HEK293 (cell line): ENCODE results near the gene ECE1.

Source experiments
- CTCF ChIA-PET: fragments of 350-600 bp; formaldehyde crosslinking; extraction: SDS; loops from one replicate; lab custom pipeline; 2021; ENCODE audit warnings: antibody characterized with exemption; lab: Yijun Ruan, JAX
- POLR2A ChIA-PET: fragments of 300-600 bp; formaldehyde crosslinking; extraction: SDS; loops from one replicate; lab custom pipeline; 2020; ENCODE audit warnings: antibody characterized with exemption, inconsistent platforms; lab: Yijun Ruan, JAX
- H3K27ac ChIP-seq: fragments of 200-500 bp; sonication (Bioruptor generic); 2 replicates; pipeline ENCODE4 v1.5.1; 2014; ENCODE audit warnings: low read depth, low read length, control low read depth, inconsistent platforms; ENCODE audit errors: extremely low read depth
- H3K36me3 ChIP-seq, 2 experiments: fragments of 200-500 bp in 1 of 2; sonication (Bioruptor generic) in 1 of 2; 1 replicate in 1 of 2; 2 replicates in 1 of 2; pipeline ENCODE4 v1.5.1; 2014 to 2017; ENCODE audit warnings: inconsistent platforms in 2 of 2, low read length in 2 of 2; ENCODE audit not compliant: control insufficient read depth in 2 of 2, insufficient read depth in 1 of 2
- H3K4me1 ChIP-seq: fragments of 200-500 bp; sonication (Bioruptor generic); 2 replicates; pipeline ENCODE4 v1.5.1; 2014; ENCODE audit warnings: mild to moderate bottlenecking, low read length, inconsistent platforms; ENCODE audit not compliant: control insufficient read depth, insufficient read depth
- H3K4me3 ChIP-seq: 2 replicates; pipeline ENCODE4 v1.5.1; 2011; ENCODE audit warnings: low read depth, mild to moderate bottlenecking, control low read depth, low read length, moderate library complexity
- H3K9me3 ChIP-seq: fragments of 200-500 bp; sonication (Bioruptor generic); 2 replicates; pipeline ENCODE4 v1.5.1; 2014; ENCODE audit warnings: low read depth, low read length, inconsistent platforms; ENCODE audit not compliant: control insufficient read depth, insufficient read depth
- KLF8 ChIP-seq: fragments of 450-650 bp; formaldehyde crosslinking; IDR thresholded peaks from 2 replicates; pipeline ENCODE4 v1.5.1; 2016; ENCODE audit warnings: missing biosample characterization, missing genetic modification characterization
- ZBTB7A ChIP-seq: fragments of 450-650 bp; formaldehyde crosslinking; IDR thresholded peaks from 2 replicates; pipeline ENCODE4 v1.5.1; 2016; ENCODE audit warnings: low read depth, missing biosample characterization, missing genetic modification characterization
- ZFP69B ChIP-seq: fragments of 450-650 bp; formaldehyde crosslinking; IDR thresholded peaks from 2 replicates; pipeline ENCODE4 v1.5.1; 2016; ENCODE audit warnings: missing biosample characterization, missing genetic modification characterization
- ZNF132 ChIP-seq: fragments of 450-650 bp; formaldehyde crosslinking; IDR thresholded peaks from 2 replicates; pipeline ENCODE4 v1.5.1; 2017; ENCODE audit warnings: missing biosample characterization, missing genetic modification characterization, borderline replicate concordance
- ZNF155 ChIP-seq: fragments of 450-650 bp; formaldehyde crosslinking; IDR thresholded peaks from 2 replicates; pipeline ENCODE4 v1.5.1; 2016; ENCODE audit warnings: missing biosample characterization, missing genetic modification characterization
- ZNF184 ChIP-seq: fragments of 450-650 bp; IDR thresholded peaks from 2 replicates; pipeline ENCODE4 v1.5.1; 2018; ENCODE audit warnings: missing biosample characterization, mild to moderate bottlenecking, missing genetic modification characterization
- ZNF341 ChIP-seq: fragments of 450-650 bp; formaldehyde crosslinking; IDR thresholded peaks from 2 replicates; pipeline ENCODE4; 2016; ENCODE audit warnings: low read depth, missing biosample characterization, missing genetic modification characterization
- ZNF37A ChIP-seq: fragments of 450-650 bp; IDR thresholded peaks from 2 replicates; pipeline ENCODE4 v1.5.1; 2018; ENCODE audit warnings: missing biosample characterization, missing genetic modification characterization
- ZNF394 ChIP-seq: fragments of 450-650 bp; formaldehyde crosslinking; IDR thresholded peaks from 2 replicates; pipeline ENCODE4 v1.5.1; 2016; ENCODE audit warnings: missing biosample characterization, missing genetic modification characterization, mild to moderate bottlenecking, moderate library complexity, borderline replicate concordance
- ZNF501 ChIP-seq: fragments of 450-650 bp; formaldehyde crosslinking; IDR thresholded peaks from 2 replicates; pipeline ENCODE4 v1.5.1; 2016; ENCODE audit warnings: missing biosample characterization, missing genetic modification characterization
- ZNF571 ChIP-seq: fragments of 450-650 bp; formaldehyde crosslinking; IDR thresholded peaks from 2 replicates; pipeline ENCODE4 v1.5.0; 2017; ENCODE audit warnings: missing biosample characterization, missing genetic modification characterization
- ZNF660 ChIP-seq: fragments of 450-650 bp; IDR thresholded peaks from 2 replicates; pipeline ENCODE4 v1.5.1; 2018; ENCODE audit warnings: missing biosample characterization, mild to moderate bottlenecking, missing genetic modification characterization
- ZNF747 ChIP-seq: fragments of 450-650 bp; formaldehyde crosslinking; IDR thresholded peaks from 2 replicates; pipeline ENCODE4 v1.5.1; 2016; ENCODE audit warnings: missing biosample characterization, missing genetic modification characterization
- ZNF76 ChIP-seq: fragments of 450-650 bp; formaldehyde crosslinking; IDR thresholded peaks from 2 replicates; pipeline ENCODE4; 2016; ENCODE audit warnings: low read depth, missing biosample characterization, missing genetic modification characterization, borderline replicate concordance
- TF ChIP-seq, protein P1 (sequence below): fragments of 450-650 bp; formaldehyde crosslinking; IDR thresholded peaks from 2 replicates; pipeline ENCODE4 v1.5.1; 2016; ENCODE audit warnings: missing biosample characterization, missing genetic modification characterization
- TF ChIP-seq, protein P2 (sequence below): fragments of 450-650 bp; formaldehyde crosslinking; IDR thresholded peaks from 2 replicates; pipeline ENCODE4 v1.5.1; 2016; ENCODE audit warnings: missing biosample characterization, missing genetic modification characterization
- TF ChIP-seq, protein P3 (sequence below): sonication (generic); formaldehyde crosslinking; IDR thresholded peaks from 2 replicates; pipeline ENCODE4 v1.8.1; 2022; ENCODE audit warnings: mild to moderate bottlenecking, moderate library complexity, missing genetic modification reagents
- TF ChIP-seq, protein P4 (sequence below): fragments of 450-650 bp; formaldehyde crosslinking; IDR thresholded peaks from 2 replicates; pipeline ENCODE4 v1.5.1; 2016; ENCODE audit warnings: missing biosample characterization, missing genetic modification characterization
- TF ChIP-seq, protein P5 (sequence below): fragments of 450-650 bp; formaldehyde crosslinking; IDR thresholded peaks from 2 replicates; pipeline ENCODE4 v1.5.1; 2016; ENCODE audit warnings: missing biosample characterization, missing genetic modification characterization

ECE1 gene

DNA sequence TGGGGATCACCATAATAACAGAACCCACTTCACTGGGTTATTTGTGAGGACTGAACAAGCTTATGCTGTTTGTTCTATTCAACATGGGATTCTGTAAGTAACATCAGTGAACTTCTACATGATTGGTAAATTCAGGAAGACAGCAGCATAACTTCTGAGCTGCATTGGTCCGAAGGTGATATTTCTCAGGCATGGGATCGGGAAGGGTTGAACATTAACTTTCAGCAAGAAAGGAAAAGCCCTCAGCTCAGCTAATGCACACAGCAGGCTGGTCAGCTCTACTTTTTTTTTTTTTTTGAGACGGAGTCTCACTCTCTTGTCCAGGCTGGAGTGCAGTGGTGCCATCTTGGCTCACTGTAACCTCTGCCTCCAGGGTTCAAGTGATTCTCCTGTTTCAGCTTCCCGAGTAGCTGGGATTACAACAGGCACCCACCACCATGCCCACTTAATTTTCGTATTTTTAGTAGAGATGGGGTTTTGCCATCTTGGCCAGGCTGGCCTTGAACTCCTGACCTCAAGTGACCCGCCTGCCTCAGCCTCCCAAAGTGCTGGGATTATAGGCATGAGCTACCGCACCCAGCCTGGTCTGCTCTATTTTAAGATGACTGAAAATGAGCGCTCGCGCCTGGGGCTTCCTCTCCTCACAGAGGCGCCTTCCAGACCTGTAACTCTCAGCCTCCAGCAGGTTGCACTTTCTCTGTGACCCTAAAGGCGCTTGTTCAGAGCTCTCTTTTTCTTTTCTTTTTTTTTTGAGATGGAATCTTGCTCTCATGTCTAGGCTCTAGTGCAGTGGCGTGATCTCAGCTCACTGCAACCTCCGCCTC is 42.2 kb downstream of the ECE1 start (continued):
- TF ChIP-seq, protein P1, sequence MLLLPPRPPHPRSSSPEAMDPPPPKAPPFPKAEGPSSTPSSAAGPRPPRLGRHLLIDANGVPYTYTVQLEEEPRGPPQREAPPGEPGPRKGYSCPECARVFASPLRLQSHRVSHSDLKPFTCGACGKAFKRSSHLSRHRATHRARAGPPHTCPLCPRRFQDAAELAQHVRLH (tag by site-specific recombination): no peak
- TF ChIP-seq ZNF184 (tag by site-specific recombination) (no peak), ZNF155 (tag by site-specific recombination) (no peak), ZNF341 (tag by site-specific recombination) (no peak), ZFP69B (tag by site-specific recombination) (no peak)

DNA sequence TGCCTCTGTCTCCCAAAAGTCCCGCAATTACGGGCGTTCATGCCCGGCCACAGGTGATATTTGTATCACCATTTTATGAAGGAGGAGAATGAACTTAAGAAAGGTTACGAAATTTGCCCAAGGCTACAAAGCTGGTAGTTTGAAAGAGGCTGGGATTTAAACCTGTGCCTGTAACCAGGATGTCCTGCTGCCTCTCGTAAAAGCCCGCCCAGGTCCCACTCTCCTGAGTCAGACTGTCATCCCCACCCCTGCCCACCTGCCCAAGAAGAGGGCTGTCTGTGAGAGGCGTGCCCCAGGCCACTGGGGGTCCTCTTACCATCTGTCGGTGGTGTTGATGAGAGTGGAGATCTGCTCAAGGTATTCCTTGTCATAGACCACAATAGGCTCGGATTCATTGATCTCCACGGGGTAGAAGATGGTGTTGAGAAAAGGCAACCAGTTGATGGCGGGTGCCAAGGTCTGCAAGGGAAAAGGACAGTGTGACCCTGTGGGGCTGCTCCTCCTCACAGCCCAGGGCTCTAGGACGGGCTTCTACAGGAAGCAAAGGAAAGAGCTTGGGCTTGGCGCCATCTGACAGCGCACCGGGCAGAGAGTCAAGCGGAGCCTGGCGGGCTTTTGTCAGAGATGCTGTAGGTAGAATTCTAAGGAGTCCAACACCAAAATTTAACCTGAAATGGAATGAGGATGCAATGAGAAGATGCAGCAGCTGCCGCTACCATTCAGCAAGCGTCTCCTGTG is 43.2 kb downstream of the ECE1 start:
- Histone ChIP-seq H3K4me3 (no peak overlapping the region), H3K27ac (no peak overlapping the region), H3K4me1 (no peaks in the 10 kb centered on the region), H3K9me3 (no peaks in the 10 kb centered on the region), H3K36me3 (peaks cover 7 to 47% of the 10 kb centered on the region in 2 experiments; a peak in 2 of 3 replicates)
- ChIA-PET CTCF (interaction anchor here (0.7 to 5.8 kb wide), 11 partner anchors 8 to 673 kb away, joined by 3 to 51 read pairs (median 4); no protein-coding TSS in a partner anchor), POLR2A (no interaction called here)
- TF ChIP-seq ZNF501 (no peak), ZNF37A (tag by site-specific recombination) (no peak), KLF8 (tag by site-specific recombination) (no peak), ZBTB7A (no peak), ZNF571 (tag by site-specific recombination) (no peak), ZNF660 (tag by site-specific recombination) (no peak), ZNF132 (tag by site-specific recombination) (no peak), ZNF747 (tag by site-specific recombination) (no peak), ZNF394 (tag by site-specific recombination) (no peak), ZNF76 (tag by site-specific recombination) (no peak)
- TF ChIP-seq, protein P2, sequence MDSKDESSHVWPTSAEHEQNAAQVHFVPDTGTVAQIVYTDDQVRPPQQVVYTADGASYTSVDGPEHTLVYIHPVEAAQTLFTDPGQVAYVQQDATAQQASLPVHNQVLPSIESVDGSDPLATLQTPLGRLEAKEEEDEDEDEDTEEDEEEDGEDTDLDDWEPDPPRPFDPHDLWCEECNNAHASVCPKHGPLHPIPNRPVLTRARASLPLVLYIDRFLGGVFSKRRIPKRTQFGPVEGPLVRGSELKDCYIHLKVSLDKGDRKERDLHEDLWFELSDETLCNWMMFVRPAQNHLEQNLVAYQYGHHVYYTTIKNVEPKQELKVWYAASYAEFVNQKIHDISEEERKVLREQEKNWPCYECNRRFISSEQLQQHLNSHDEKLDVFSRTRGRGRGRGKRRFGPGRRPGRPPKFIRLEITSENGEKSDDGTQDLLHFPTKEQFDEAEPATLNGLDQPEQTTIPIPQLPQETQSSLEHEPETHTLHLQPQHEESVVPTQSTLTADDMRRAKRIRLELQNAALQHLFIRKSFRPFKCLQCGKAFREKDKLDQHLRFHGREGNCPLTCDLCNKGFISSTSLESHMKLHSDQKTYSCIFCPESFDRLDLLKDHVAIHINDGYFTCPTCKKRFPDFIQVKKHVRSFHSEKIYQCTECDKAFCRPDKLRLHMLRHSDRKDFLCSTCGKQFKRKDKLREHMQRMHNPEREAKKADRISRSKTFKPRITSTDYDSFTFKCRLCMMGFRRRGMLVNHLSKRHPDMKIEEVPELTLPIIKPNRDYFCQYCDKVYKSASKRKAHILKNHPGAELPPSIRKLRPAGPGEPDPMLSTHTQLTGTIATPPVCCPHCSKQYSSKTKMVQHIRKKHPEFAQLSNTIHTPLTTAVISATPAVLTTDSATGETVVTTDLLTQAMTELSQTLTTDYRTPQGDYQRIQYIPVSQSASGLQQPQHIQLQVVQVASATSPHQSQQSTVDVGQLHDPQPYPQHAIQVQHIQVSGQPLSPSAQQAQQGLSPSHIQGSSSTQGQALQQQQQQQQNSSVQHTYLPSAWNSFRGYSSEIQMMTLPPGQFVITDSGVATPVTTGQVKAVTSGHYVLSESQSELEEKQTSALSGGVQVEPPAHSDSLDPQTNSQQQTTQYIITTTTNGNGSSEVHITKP (tag by site-specific recombination): no peak
- TF ChIP-seq, protein P3, sequence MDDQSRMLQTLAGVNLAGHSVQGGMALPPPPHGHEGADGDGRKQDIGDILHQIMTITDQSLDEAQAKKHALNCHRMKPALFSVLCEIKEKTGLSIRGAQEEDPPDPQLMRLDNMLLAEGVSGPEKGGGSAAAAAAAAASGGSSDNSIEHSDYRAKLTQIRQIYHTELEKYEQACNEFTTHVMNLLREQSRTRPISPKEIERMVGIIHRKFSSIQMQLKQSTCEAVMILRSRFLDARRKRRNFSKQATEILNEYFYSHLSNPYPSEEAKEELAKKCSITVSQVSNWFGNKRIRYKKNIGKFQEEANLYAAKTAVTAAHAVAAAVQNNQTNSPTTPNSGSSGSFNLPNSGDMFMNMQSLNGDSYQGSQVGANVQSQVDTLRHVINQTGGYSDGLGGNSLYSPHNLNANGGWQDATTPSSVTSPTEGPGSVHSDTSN (CRISPR knock-in tag): no peak
- TF ChIP-seq, protein P4, sequence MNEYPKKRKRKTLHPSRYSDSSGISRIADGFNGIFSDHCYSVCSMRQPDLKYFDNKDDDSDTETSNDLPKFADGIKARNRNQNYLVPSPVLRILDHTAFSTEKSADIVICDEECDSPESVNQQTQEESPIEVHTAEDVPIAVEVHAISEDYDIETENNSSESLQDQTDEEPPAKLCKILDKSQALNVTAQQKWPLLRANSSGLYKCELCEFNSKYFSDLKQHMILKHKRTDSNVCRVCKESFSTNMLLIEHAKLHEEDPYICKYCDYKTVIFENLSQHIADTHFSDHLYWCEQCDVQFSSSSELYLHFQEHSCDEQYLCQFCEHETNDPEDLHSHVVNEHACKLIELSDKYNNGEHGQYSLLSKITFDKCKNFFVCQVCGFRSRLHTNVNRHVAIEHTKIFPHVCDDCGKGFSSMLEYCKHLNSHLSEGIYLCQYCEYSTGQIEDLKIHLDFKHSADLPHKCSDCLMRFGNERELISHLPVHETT: no peak
- TF ChIP-seq, protein P5, sequence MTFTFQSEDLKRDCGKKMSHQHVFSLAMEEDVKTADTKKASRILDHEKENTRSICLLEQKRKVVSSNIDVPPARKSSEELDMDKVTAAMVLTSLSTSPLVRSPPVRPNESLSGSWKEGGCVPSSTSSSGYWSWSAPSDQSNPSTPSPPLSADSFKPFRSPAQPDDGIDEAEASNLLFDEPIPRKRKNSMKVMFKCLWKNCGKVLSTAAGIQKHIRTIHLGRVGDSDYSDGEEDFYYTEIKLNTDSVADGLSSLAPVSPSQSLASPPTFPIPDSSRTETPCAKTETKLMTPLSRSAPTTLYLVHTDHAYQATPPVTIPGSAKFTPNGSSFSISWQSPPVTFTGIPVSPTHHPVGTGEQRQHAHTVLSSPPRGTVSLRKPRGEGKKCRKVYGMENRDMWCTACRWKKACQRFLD: no peak
